K562 (cell line): ENCODE results near the gene CELF4. TPM values are rescaled to one million over a fixed set of nuclear protein-coding genes. Genes with fewer than 3 reads are reported as not detected.
A peak's percentile ranks its signal among the peaks of the same experiment; 100 is the strongest.

Experiments used
- CREB5 ChIP-seq: fragments of 250-450 bp; sonication (Bioruptor Pico); IDR thresholded peaks from 2 replicates; pipeline ENCODE4 v1.5.0; 2020; ENCODE audit warnings: mild to moderate bottlenecking
- DDX20 ChIP-seq: fragments of 450-650 bp; IDR thresholded peaks from 2 replicates; pipeline ENCODE4 v1.6.1; 2016; ENCODE audit warnings: missing genetic modification characterization, low read depth, mild to moderate bottlenecking, missing compliant biosample characterization, moderate library complexity
- FOS ChIP-seq: IDR thresholded peaks from 3 replicates; pipeline ENCODE4 v1.6.1; 2011; ENCODE audit not compliant: insufficient read length; ENCODE audit errors: extremely low read depth
- GATAD2B ChIP-seq: fragments of 450-650 bp; IDR thresholded peaks from 2 replicates; pipeline ENCODE4 v1.6.1; 2017; ENCODE audit warnings: mild to moderate bottlenecking, borderline replicate concordance
- HCFC1 ChIP-seq: IDR thresholded peaks from 2 replicates; pipeline ENCODE4 v1.6.1; 2012; ENCODE audit warnings: low read depth, low read length, improper control_type of control experiment
- HDAC3 ChIP-seq: fragments of 450-650 bp; IDR thresholded peaks from 2 replicates; pipeline ENCODE4 v1.6.1; 2018; ENCODE audit warnings: borderline replicate concordance, mild to moderate bottlenecking, moderate library complexity; ENCODE audit not compliant: partially characterized antibody
- MCM3 ChIP-seq: fragments of 450-650 bp; IDR thresholded peaks from 2 replicates; pipeline ENCODE4 v1.6.1; 2016
- MCM7 ChIP-seq, 2 experiments: fragments of 450-650 bp; IDR thresholded peaks; 2 replicates each; pipeline ENCODE4 v1.6.1; 2016 to 2018
- MLX ChIP-seq, 2 experiments: fragments of 450-650 bp in 1 of 2; sonication (generic) in 1 of 2; formaldehyde crosslinking; conservative IDR thresholded peaks; 2 replicates each; pipeline versions ENCODE4 v1.4.0 to v1.8.1; 2020 to 2022; ENCODE audit warnings: mild to moderate bottlenecking in 1 of 2, missing genetic modification reagents in 1 of 2
- NCOA6 ChIP-seq: fragments of 450-650 bp; IDR thresholded peaks from 2 replicates; pipeline ENCODE4 v1.6.1; 2017; ENCODE audit warnings: mild to moderate bottlenecking
- PBX2 ChIP-seq, 2 experiments: IDR thresholded peaks in 1 of 2; conservative IDR thresholded peaks in 1 of 2; 2 replicates each; pipeline ENCODE4 v1.6.1; 2016; ENCODE audit warnings: low read depth in 2 of 2, mild to moderate bottlenecking in 1 of 2, missing compliant biosample characterization in 1 of 2, missing genetic modification characterization in 1 of 2, moderate library complexity in 1 of 2
- RAD21 ChIP-seq, 2 experiments: fragments of 250-450 bp in 1 of 2; fragments of 450-650 bp in 1 of 2; sonication (Bioruptor Pico) in 1 of 2; formaldehyde crosslinking in 1 of 2; IDR thresholded peaks in 1 of 2; conservative IDR thresholded peaks in 1 of 2; 2 replicates each; pipeline versions ENCODE4 v1.4.0 to v1.8.0; 2020 to 2022; ENCODE audit warnings: mild to moderate bottlenecking in 2 of 2, moderate library complexity in 1 of 2
- SAFB2 ChIP-seq: fragments of 200-400 bp; formaldehyde crosslinking; IDR thresholded peaks from 2 replicates; pipeline ENCODE4 v1.6.1; 2018; ENCODE audit warnings: borderline replicate concordance, low read length, low read depth, moderate library complexity; ENCODE audit not compliant: severe bottlenecking
- SMARCC2 ChIP-seq: fragments of 450-650 bp; IDR thresholded peaks from 2 replicates; pipeline ENCODE4 v1.6.1; 2017; ENCODE audit warnings: antibody characterized with exemption, moderate library complexity, mild to moderate bottlenecking, low read depth
- SMC3 ChIP-seq: conservative IDR thresholded peaks from 2 replicates; pipeline ENCODE4 v1.6.1; 2011; ENCODE audit warnings: low read depth, low read length, improper control_type of control experiment; ENCODE audit not compliant: insufficient read depth
- SNIP1 ChIP-seq: fragments of 450-650 bp; IDR thresholded peaks from 2 replicates; pipeline ENCODE4 v1.7.1; 2017; ENCODE audit warnings: low read depth, mild to moderate bottlenecking
- TAF9B ChIP-seq: fragments of 450-650 bp; IDR thresholded peaks from 2 replicates; pipeline ENCODE4 v1.6.1; 2018; ENCODE audit warnings: mild to moderate bottlenecking; ENCODE audit not compliant: partially characterized antibody
- THRAP3 ChIP-seq: fragments of 450-650 bp; IDR thresholded peaks from 2 replicates; pipeline ENCODE4 v1.6.1; 2016; ENCODE audit warnings: mild to moderate bottlenecking, inconsistent platforms, borderline replicate concordance
- TRIM28 ChIP-seq: fragments of 450-650 bp; IDR thresholded peaks from 2 replicates; pipeline ENCODE4 v1.6.1; 2017
- XRCC4 ChIP-seq: IDR thresholded peaks from one replicate; pipeline ENCODE4 v1.6.1; 2011; ENCODE audit not compliant: insufficient read depth, insufficient read length; ENCODE audit errors: extremely low read depth
- ZFPM2 ChIP-seq: fragments of 250-450 bp; sonication (Bioruptor Pico); IDR thresholded peaks from 2 replicates; pipeline ENCODE4 v1.5.1; 2022; ENCODE audit warnings: mild to moderate bottlenecking
- ZNF175 ChIP-seq: fragments of 200-800 bp; sonication (Bioruptor generic); IDR thresholded peaks from 2 replicates; pipeline ENCODE4 v1.6.1; 2016; ENCODE audit warnings: low read depth, mild to moderate bottlenecking, missing genetic modification characterization, missing compliant biosample characterization
- ZNF316 ChIP-seq: fragments of 450-650 bp; IDR thresholded peaks from 2 replicates; pipeline ENCODE4 v1.6.1; 2016
- ZNF644 ChIP-seq: fragments of 200-800 bp; sonication (Bioruptor generic); IDR thresholded peaks from 2 replicates; pipeline ENCODE4 v1.6.1; 2016; ENCODE audit warnings: low read depth, missing genetic modification characterization, missing compliant biosample characterization
- polyA plus RNA-seq, 8 experiments: library from polyadenylated mRNA; depleted of rRNA in 4 of 8; stranded (reverse) in 5 of 8; unstranded in 3 of 8; fragments of >200 nt; fragmentation: Nextera tagmentation in 2 of 8; fragmentation: Illumina TruSeq in 1 of 8; extraction: Ambion mirVana in 2 of 8; extraction: Trizol in 1 of 8; gene quantifications; 2 replicates each; pipeline versions ENCODE4 v1.2.1 to v1.2.3, GENCODE V29; 2011 to 2014; ENCODE audit warnings: inconsistent platforms in 1 of 8, missing spikeins in 1 of 8
- total RNA-seq, 7 experiments: library from RNA; depleted of rRNA in 6 of 7; stranded (reverse); fragments of >200 nt in 6 of 7; fragmentation: Illumina TruSeq in 2 of 7; extraction: Trizol in 2 of 7; gene quantifications; 2 replicates each; pipeline versions ENCODE4 v1.2.1 to v1.2.3, GENCODE V29; 2011 to 2021; ENCODE audit warnings: low replicate concordance in 1 of 7

Gene CELF4
- total and polyA plus RNA-seq, 9 of the 15 experiments (the other 6 are each of a cell fraction or from before 2014, with no cell fraction given), result 0.04 to 0.24 (median 0.07) TPM; not detected in 3

GRCh38 chr18:37385846-37386778 is 179.5 kb downstream of the CELF4 start (continued):
- TF ChIP-seq ZNF316, result no peak
- TF ChIP-seq PBX2 (CRISPR knock-in tag; IDR thresholded peaks at IDR 0.05; ENCODE audit: low read depth), result no peak
- 0 out of 2 replicates have a peak, but pooled peaks have one; percentile 10 for TF ChIP-seq PBX2 (tag; conservative IDR thresholded peaks at IDR 0.05; ENCODE audit: low read depth)
- no peak for TF ChIP-seq ZFPM2 (CRISPR knock-in tag)
- TF ChIP-seq NCOA6, result no peak
- TF ChIP-seq MCM7 (IDR thresholded peaks at IDR 0.05), result no peak
- peak; percentile 73 to 86 for TF ChIP-seq RAD21 (CRISPR knock-in tag; conservative IDR thresholded peaks at IDR 0.05 in 1 of 2, IDR thresholded peaks at IDR 0.05 in 1 of 2)
- no peak for TF ChIP-seq SNIP1
- TF ChIP-seq FOS, result no peak
- TF ChIP-seq XRCC4, result no peak
- TF ChIP-seq SMARCC2, result no peak
- no peak for TF ChIP-seq HDAC3
- TF ChIP-seq MLX (CRISPR knock-in tag; conservative IDR thresholded peaks at IDR 0.05), result no peak
- TF ChIP-seq GATAD2B, result no peak
- no peak for TF ChIP-seq TRIM28
- TF ChIP-seq TAF9B, result no peak
- TF ChIP-seq SMC3, result peak; percentile 60
- TF ChIP-seq ZNF175 (CRISPR knock-in tag), result no peak
- TF ChIP-seq MCM3, result no peak
- TF ChIP-seq ZNF644 (tag), result no peak
- TF ChIP-seq HCFC1, result no peak
- TF ChIP-seq SAFB2, result no peak
- no peak for TF ChIP-seq DDX20 (tag)
- no peak for TF ChIP-seq THRAP3
- TF ChIP-seq CREB5 (CRISPR knock-in tag), result no peak
